ENCODE measurements around the gene EEF1G.

DNA sequence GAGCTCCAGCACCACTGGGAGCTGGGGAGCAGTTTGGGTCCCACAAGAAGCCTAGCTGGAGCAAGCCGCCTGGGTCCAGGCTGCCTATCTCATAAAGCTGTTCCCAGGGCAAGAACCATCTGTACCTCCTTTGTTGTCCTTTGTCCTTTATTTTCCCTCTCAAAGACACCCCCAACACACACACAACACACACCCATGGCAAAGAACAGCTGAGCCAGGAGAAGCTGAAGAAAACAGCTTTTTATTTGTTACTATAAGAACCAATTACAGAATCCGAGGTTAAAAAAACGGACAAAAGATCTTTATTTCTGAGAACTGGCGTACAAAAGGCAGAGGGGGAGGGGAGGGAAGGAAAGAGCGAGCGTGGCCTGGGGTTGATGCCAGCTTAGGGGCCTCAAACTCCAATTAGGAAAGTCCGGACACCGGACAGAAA is 19.3 kb upstream of the EEF1G start:
- TF ChIP-seq GATA2 (IDR thresholded peaks at IDR 0.05; ENCODE audit: low read depth, low read length) (no peak), GATA3 (IDR thresholded peaks at IDR 0.05; ENCODE audit: low read depth, low read length) (no peak)

Measured in SH-SY5Y (cell line).